Esophagus squamous epithelium (tissue), 5 donors: Measurements from ENCODE around the gene AKIP1. TPM values are rescaled to one million over a fixed set of nuclear protein-coding genes. Genes with fewer than 3 reads are reported as not detected.
"Not testable (repeated sequence)": the region's sequence is repeated elsewhere in the genome, so short reads cannot be mapped to it uniquely, and the experiment has no call there.

Source experiments
- DNase-seq: peaks from one replicate; lab custom pipeline; 2025; lab: John Stamatoyannopoulos, UW
- H3K27ac ChIP-seq, 4 donors: fragments of 200-600 bp; sonication (generic); one replicate each; pipeline ENCODE4 v1.5.1; 2016 to 2019; ENCODE audit warnings: mild to moderate bottlenecking in 1 of 4
- H3K27me3 ChIP-seq, 4 donors: fragments of 200-600 bp; sonication (generic); 1 replicate in 3 of 4; 2 replicates in 1 of 4; pipeline versions ENCODE4 v1.5.1 to v1.6.0; 2017 to 2021; ENCODE audit warnings: antibody characterized with exemption in 1 of 4
- H3K36me3 ChIP-seq, 3 donors: fragments of 200-600 bp; sonication (generic); one replicate each; pipeline ENCODE4 v1.5.1; 2016 to 2019
- H3K4me1 ChIP-seq, 3 donors: fragments of 200-600 bp; sonication (generic); one replicate each; pipeline ENCODE4 v1.5.1; 2017 to 2019
- H3K4me3 ChIP-seq, 4 donors: fragments of 200-600 bp; sonication (generic); 1 replicate in 3 of 4; 2 replicates in 1 of 4; pipeline ENCODE4 v1.5.1; 2016 to 2019; ENCODE audit warnings: mild to moderate bottlenecking in 2 of 4, moderate library complexity in 1 of 4
- H3K9me3 ChIP-seq, 3 donors: fragments of 200-600 bp; sonication (generic); one replicate each; pipeline ENCODE4 v1.5.1; 2016 to 2019
- CTCF ChIP-seq, 6 experiments: fragments of 450-650 bp in 4 of 6; fragments of 200-600 bp in 2 of 6; sonication (generic) in 2 of 6; IDR thresholded peaks; one replicate each; pipeline ENCODE4 v1.5.1; 2016 to 2019; ENCODE audit warnings: antibody characterized with exemption in 6 of 6, mild to moderate bottlenecking in 4 of 6, moderate library complexity in 4 of 6
- POLR2A ChIP-seq, 4 donors: fragments of 450-650 bp; IDR thresholded peaks; one replicate each; pipeline ENCODE4 v1.6.1; 2017; ENCODE audit warnings: antibody characterized with exemption in 4 of 4, mild to moderate bottlenecking in 4 of 4, moderate library complexity in 3 of 4
- WGBS, 2 donors: methylation state at CpG; one replicate each; pipeline ENCODE4 v1.1.5; 2018; 5-methylcytosine and 5-hydroxymethylcytosine counted together
- intact Hi-C: fragments of 100-400 bp; cut with DNase I; formaldehyde crosslinking; loops from one replicate; pipeline ENCODE4 v1.15.0; 2022
- total RNA-seq, 4 donors: library from RNA; depleted of rRNA; stranded (reverse); fragments of >200 nt; gene quantifications; one replicate each; pipeline ENCODE4 v1.1.0, GENCODE V29; 2016
- donor health status: DM: yes; HTN: yes; CAD: no.

The AKIP1 gene
- total RNA-seq, 4 donors from 2014 or later: 9.8 to 37.2 (median 23.1) TPM

- 82 to 89% methylated on average over 2 of the region's 2 CpGs for WGBS, 2 donors
- Histone ChIP-seq H3K36me3 (no peaks in the 10 kb centered on the region), H3K4me3 (no peak overlapping the region), H3K27ac (no peak overlapping the region), H3K9me3 (no peaks in the 10 kb centered on the region), H3K27me3 (no peaks in the 10 kb centered on the region), H3K4me1 (peaks cover 0 to 17% (median 0%) of the 10 kb centered on the region in 3 donors)
- intact Hi-C loops: no loop called here
- no peak for DNase-seq
- TF ChIP-seq POLR2A (IDR thresholded peaks at IDR 0.05): no peak
Measured at GRCh38 chr11:8878771-8879170, 32.2 kb upstream of the AKIP1 start.

- intact Hi-C loops, DNase-seq: not testable (repeated sequence)
- 62 to 68% methylated on average over 7 of the region's 7 CpGs for WGBS, 2 donors
Measured at GRCh38 chr11:8881585-8881984, 29.4 kb upstream of the AKIP1 start.

GRCh38 chr11:8886322-8886721 is 24.7 kb upstream of the AKIP1 start:
- Histone ChIP-seq H3K36me3 (no peaks in the 10 kb centered on the region), H3K4me3 (no peak overlapping the region), H3K27ac (no peak overlapping the region), H3K27me3 (no peaks in the 10 kb centered on the region), H3K4me1 (peaks cover 0 to 7% (median 0%) of the 10 kb centered on the region in 3 donors), H3K9me3 (no peaks in the 10 kb centered on the region)
- intact Hi-C loops: no loop called here
- TF ChIP-seq POLR2A (IDR thresholded peaks at IDR 0.05) (no peak), CTCF (IDR thresholded peaks at IDR 0.05) (no peak)
- no peak for DNase-seq
- WGBS, 2 donors: 55 to 72% methylated on average over 2 of the region's 2 CpGs

More at GRCh38 chr11:8881585-8881984, 29.4 kb upstream of the AKIP1 start:
- H3K36me3 ChIP-seq, H3K27ac ChIP-seq, H3K4me3 ChIP-seq, H3K9me3 ChIP-seq, H3K4me1 ChIP-seq, H3K27me3 ChIP-seq: not testable (repeated sequence)

- intact Hi-C loops, DNase-seq, H3K4me3 ChIP-seq, H3K27ac ChIP-seq, H3K36me3 ChIP-seq, H3K27me3 ChIP-seq, H3K4me1 ChIP-seq, H3K9me3 ChIP-seq: not testable (repeated sequence)
- 89 to 98% methylated on average over 2 of the region's 2 CpGs for WGBS, 2 donors
Measured at GRCh38 chr11:8891185-8891584, 19.8 kb upstream of the AKIP1 start.

- TF ChIP-seq CTCF (IDR thresholded peaks at IDR 0.05) (no peak), POLR2A (IDR thresholded peaks at IDR 0.05) (no peak)
- no peaks in the 10 kb centered on the region for H3K36me3 ChIP-seq
- intact Hi-C loops: no loop called here
- H3K4me3 ChIP-seq: no peak overlapping the region
- no peak overlapping the region for H3K27ac ChIP-seq
- peaks cover 0 to 21% (median 4%) of the 10 kb centered on the region in 3 donors for H3K9me3 ChIP-seq
- no peaks in the 10 kb centered on the region for H3K4me1 ChIP-seq
- DNase-seq: no peak
- H3K27me3 ChIP-seq: no peaks in the 10 kb centered on the region
Measured at GRCh38 chr11:8899119-8899753, 11.8 kb upstream of the AKIP1 start.

GRCh38 chr11:8905528-8906165 is 5.3 kb upstream of the AKIP1 start:
- intact Hi-C loops: no loop called here
- H3K27ac ChIP-seq: peak overlapping the region in 3 of 4 donors; percentile 35 to 75 (median 63)
- H3K36me3 ChIP-seq: no peaks in the 10 kb centered on the region
- no peaks in the 10 kb centered on the region for H3K9me3 ChIP-seq
- H3K4me3 ChIP-seq: no peak overlapping the region
- TF ChIP-seq CTCF (IDR thresholded peaks at IDR 0.05) (no peak), POLR2A (IDR thresholded peaks at IDR 0.05) (no peak)
- H3K4me1 ChIP-seq: peaks cover 6 to 53% (median 22%) of the 10 kb centered on the region in 3 donors
- DNase-seq: no peak
- H3K27me3 ChIP-seq: no peaks in the 10 kb centered on the region
- 35 to 41% methylated on average over 5 of the region's 5 CpGs for WGBS, 2 donors
